Neural crest cell (in vitro differentiated cells): ENCODE data around the gene PRDM16. TPM values are rescaled to one million over a fixed set of nuclear protein-coding genes. Genes with fewer than 3 reads are reported as not detected.

Experiments
- DNase-seq: peaks from one replicate; pipeline ENCODE4 v3.0.0; 2021; ENCODE audit warnings: low read depth, mixed read lengths, low spot score
- H3K27ac Mint-ChIP-seq: one replicate; pipeline ENCODE4 v1.8.0; 2021; ENCODE audit warnings: mild to moderate bottlenecking, mixed read lengths; ENCODE audit not compliant: unreplicated experiment
- H3K27me3 Mint-ChIP-seq: 2 replicates; pipeline ENCODE4 v1.8.0; 2021; ENCODE audit warnings: low read depth, mild to moderate bottlenecking, mixed read lengths
- H3K36me3 Mint-ChIP-seq: 2 replicates; pipeline ENCODE4 v1.8.0; 2021; ENCODE audit warnings: low read depth, mild to moderate bottlenecking, mixed read lengths
- H3K4me1 Mint-ChIP-seq: 2 replicates; pipeline ENCODE4 v1.8.0; 2021; ENCODE audit warnings: mixed read lengths
- H3K4me3 Mint-ChIP-seq: one replicate; pipeline ENCODE4 v1.8.0; 2021; ENCODE audit warnings: mild to moderate bottlenecking, mixed read lengths
- H3K9me3 Mint-ChIP-seq: 2 replicates; pipeline ENCODE4 v1.8.0; 2021; ENCODE audit warnings: mixed read lengths
- CTCF ChIP-seq: fragments of 200-600 bp; sonication (generic); conservative IDR thresholded peaks from 2 replicates; pipeline ENCODE4 v1.5.0; 2021; ENCODE audit warnings: antibody characterized with exemption, mild to moderate bottlenecking
- total RNA-seq: library from RNA; stranded (reverse); gene quantifications from 2 replicates; pipeline ENCODE4 v1.2.1, GENCODE V29; 2021

Gene PRDM16
- total RNA-seq, 1 donor from 2014 or later = 11.7 TPM

DNA sequence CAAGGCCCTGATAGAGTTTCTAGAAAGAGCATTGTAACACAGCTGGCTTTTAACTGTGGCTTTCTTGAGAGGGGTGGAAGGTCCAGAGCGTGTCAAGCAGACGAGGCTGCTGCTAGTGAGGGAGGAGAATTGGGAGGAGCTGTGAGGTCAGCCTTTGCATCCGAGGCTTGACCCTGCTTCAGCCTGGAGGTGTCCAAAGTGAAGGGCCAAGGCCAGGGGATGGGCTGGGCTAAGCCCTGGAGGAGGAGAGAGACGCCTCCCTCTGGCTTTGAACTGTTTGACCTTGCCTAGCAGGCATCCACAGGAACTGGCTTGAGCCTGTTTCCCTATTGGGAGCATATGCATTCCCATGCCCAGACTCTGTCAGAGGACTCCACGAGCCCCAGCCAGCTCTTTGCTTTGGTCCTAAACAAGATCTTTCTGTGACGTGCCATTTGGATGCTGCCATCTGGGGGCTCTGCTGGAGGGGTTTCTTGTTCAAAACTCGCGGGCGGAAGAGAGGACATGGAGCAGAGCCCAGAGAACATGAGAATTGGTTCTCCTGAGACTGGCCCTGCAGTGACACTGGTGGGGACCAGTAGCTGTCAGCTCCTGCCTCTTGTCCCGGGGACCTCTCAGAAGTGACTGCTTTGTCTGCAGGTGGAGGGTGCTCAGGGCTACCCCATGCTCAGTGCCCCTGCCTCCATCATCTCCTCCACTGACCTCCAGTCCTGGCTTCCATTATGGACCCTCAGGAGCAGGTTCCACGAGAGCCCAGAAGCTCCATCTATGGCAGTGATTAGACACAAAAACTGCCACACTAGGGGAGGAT lies 42.2 kb upstream of the PRDM16 start:
- no peak for TF ChIP-seq CTCF
- peaks cover 3% of the 10 kb centered on the region for H3K27me3 Mint-ChIP-seq
- no peak overlapping the region for H3K4me3 Mint-ChIP-seq
- no peaks in the 10 kb centered on the region for H3K36me3 Mint-ChIP-seq
- no peak for DNase-seq
- H3K9me3 Mint-ChIP-seq = peaks cover 6% of the 10 kb centered on the region
- H3K4me1 Mint-ChIP-seq = no peaks in the 10 kb centered on the region
- H3K27ac Mint-ChIP-seq = no peak overlapping the region

DNA sequence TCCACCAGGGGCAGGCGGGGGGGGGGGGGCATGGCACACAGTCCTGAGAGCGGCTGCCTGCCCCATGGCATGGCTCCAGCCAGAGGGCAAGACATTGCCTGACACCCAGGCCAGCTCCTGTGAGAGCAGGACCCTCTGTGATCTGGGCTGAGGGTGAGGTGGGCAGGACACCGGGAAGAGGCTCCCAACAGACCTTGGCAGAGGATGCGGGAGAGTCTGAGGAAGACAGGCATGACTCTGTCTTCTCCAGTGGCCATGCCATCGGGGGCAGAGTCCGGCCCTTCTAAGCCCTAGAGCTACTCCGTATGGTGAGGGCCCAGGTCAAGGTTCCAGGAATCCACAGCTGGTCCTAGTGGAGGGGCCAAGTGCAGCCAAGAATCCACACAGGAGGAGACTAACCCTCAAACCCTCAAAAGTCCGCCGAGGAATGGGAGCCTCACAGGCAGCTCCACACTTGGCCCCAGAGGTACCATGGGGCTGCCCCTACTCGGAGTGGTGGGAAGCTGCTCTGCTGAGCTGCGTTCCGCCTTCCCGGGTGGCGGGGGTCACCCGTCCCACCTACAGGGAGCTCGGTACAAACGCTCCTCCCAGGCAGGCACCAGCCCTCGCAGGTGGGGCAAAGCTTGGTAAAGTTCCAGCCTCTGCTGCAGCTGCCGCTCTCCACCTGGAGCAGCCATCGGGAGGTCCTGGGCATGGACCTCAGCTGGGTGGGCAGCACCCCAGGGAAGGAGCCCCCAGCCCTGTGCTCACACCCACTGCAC lies 41.2 kb upstream of the PRDM16 start:
- Mint-ChIP-seq H3K36me3 (no peaks in the 10 kb centered on the region), H3K4me1 (no peaks in the 10 kb centered on the region), H3K27ac (no peak overlapping the region), H3K4me3 (no peak overlapping the region), H3K9me3 (peaks cover 6% of the 10 kb centered on the region), H3K27me3 (peaks cover 3% of the 10 kb centered on the region)
- DNase-seq = no peak
- no peak for TF ChIP-seq CTCF

DNA sequence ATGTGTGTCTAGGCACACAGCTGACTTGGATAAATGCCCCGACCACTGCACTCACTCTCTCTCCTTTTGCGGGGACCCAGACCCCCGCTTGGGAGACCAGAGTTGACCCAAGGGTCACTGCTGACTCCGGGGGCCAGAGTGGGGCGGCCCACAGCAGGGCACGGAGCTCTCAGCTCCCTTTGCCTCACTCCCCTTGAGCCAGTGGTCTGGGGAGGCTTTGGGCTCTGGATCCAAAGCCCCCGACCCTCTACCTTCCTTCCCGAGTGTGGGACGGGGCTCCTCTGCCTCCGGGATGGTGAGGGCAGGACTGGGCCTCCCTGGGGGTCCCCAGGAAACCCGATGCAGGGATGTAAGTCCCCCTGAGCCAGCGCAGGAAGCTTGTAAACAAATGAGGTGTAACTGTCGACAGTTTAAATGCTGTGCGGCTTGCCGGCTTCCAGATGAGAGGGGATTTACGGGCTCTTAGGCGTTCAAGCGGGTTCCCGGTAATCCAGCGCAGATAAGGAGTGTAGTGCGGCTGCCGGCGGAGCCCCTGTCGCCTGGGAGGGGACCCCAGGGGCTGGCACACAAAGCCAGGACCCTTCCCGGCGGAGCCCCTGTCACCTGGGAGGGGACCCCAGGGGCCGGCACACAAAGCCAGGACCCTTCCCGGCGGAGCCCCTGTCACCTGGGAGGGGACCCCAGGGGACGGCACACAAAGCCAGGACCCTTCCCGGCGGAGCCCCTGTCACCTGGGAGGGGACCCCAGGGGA lies 40.3 kb upstream of the PRDM16 start:
- Mint-ChIP-seq H3K4me3 (no peak overlapping the region), H3K27ac (no peak overlapping the region), H3K36me3 (no peaks in the 10 kb centered on the region), H3K9me3 (peaks cover 3% of the 10 kb centered on the region), H3K4me1 (no peaks in the 10 kb centered on the region), H3K27me3 (peaks cover 3% of the 10 kb centered on the region)
- DNase-seq = no peak
- no peak for TF ChIP-seq CTCF

- DNase-seq = no peak
- Mint-ChIP-seq H3K4me1 (no peaks in the 10 kb centered on the region), H3K27ac (no peak overlapping the region), H3K4me3 (no peak overlapping the region), H3K27me3 (peaks cover 8% of the 10 kb centered on the region), H3K9me3 (no peaks in the 10 kb centered on the region), H3K36me3 (no peaks in the 10 kb centered on the region)
- TF ChIP-seq CTCF = no peak
Observed at GRCh38 chr1:3029481-3029961, 39.5 kb upstream of the PRDM16 start.

GRCh38 chr1:3029991-3030662 lies 38.9 kb upstream of the PRDM16 start:
- no peaks in the 10 kb centered on the region for H3K9me3 Mint-ChIP-seq
- H3K4me3 Mint-ChIP-seq = no peak overlapping the region
- no peaks in the 10 kb centered on the region for H3K4me1 Mint-ChIP-seq
- H3K36me3 Mint-ChIP-seq = no peaks in the 10 kb centered on the region
- TF ChIP-seq CTCF = no peak
- no peak for DNase-seq
- no peak overlapping the region for H3K27ac Mint-ChIP-seq
- peaks cover 9% of the 10 kb centered on the region for H3K27me3 Mint-ChIP-seq
